Measurements from ENCODE around the gene RGS3.

- TF ChIP-seq, protein P1, sequence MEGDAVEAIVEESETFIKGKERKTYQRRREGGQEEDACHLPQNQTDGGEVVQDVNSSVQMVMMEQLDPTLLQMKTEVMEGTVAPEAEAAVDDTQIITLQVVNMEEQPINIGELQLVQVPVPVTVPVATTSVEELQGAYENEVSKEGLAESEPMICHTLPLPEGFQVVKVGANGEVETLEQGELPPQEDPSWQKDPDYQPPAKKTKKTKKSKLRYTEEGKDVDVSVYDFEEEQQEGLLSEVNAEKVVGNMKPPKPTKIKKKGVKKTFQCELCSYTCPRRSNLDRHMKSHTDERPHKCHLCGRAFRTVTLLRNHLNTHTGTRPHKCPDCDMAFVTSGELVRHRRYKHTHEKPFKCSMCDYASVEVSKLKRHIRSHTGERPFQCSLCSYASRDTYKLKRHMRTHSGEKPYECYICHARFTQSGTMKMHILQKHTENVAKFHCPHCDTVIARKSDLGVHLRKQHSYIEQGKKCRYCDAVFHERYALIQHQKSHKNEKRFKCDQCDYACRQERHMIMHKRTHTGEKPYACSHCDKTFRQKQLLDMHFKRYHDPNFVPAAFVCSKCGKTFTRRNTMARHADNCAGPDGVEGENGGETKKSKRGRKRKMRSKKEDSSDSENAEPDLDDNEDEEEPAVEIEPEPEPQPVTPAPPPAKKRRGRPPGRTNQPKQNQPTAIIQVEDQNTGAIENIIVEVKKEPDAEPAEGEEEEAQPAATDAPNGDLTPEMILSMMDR (IDR thresholded peaks at IDR 0.05 in 4 of 5, conservative IDR thresholded peaks at IDR 0.05 in 1 of 5), result no peak
- no peak for TF ChIP-seq POLR2A (IDR thresholded peaks at IDR 0.05)
Measured at GRCh38 chr9:113632776-113633590, 169.5 kb downstream of the RGS3 start.

All from gastrocnemius medialis (tissue), 4 donors.